ENCODE measurements around the gene IFI35.

GRCh38 chr17:42979511-42980273 is 26.9 kb upstream of the IFI35 start, which contains the start of gene PTGES3L:
- TF ChIP-seq POLR2A (IDR thresholded peaks at IDR 0.05) (no peak), POLR2AphosphoS5 (IDR thresholded peaks at IDR 0.05) (no peak), EP300 (IDR thresholded peaks at IDR 0.05) (no peak)
- TF ChIP-seq, protein P1, sequence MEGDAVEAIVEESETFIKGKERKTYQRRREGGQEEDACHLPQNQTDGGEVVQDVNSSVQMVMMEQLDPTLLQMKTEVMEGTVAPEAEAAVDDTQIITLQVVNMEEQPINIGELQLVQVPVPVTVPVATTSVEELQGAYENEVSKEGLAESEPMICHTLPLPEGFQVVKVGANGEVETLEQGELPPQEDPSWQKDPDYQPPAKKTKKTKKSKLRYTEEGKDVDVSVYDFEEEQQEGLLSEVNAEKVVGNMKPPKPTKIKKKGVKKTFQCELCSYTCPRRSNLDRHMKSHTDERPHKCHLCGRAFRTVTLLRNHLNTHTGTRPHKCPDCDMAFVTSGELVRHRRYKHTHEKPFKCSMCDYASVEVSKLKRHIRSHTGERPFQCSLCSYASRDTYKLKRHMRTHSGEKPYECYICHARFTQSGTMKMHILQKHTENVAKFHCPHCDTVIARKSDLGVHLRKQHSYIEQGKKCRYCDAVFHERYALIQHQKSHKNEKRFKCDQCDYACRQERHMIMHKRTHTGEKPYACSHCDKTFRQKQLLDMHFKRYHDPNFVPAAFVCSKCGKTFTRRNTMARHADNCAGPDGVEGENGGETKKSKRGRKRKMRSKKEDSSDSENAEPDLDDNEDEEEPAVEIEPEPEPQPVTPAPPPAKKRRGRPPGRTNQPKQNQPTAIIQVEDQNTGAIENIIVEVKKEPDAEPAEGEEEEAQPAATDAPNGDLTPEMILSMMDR (IDR thresholded peaks at IDR 0.05): no peak

Data from stomach (tissue), 4 donors.